ENCODE measurements around the gene UBA6. TPM values are rescaled to one million over a fixed set of nuclear protein-coding genes. Genes with fewer than 3 reads are reported as not detected.

Gene UBA6
- total RNA-seq, 2 donors from 2014 or later, result 28.3 to 94.5 TPM

- no peaks in the 10 kb centered on the region for H3K9me3 ChIP-seq
- H3K27ac ChIP-seq, result no peak overlapping the region
- no peaks in the 10 kb centered on the region for H3K27me3 ChIP-seq (replicated peaks; ENCODE audit: insufficient read depth)
- no peak overlapping the region for H3K4me3 ChIP-seq
- no peak for ATAC-seq (ENCODE audit: insufficient number of reproducible peaks, low FRiP score, low read depth)
- H3K4me1 ChIP-seq (ENCODE audit: control insufficient read depth in 1 of 2, low read depth in 2 of 2), result no peaks in the 10 kb centered on the region
- no peaks in the 10 kb centered on the region for H3K36me3 ChIP-seq
- no peak for DNase-seq (ENCODE audit: low spot score)
- TF ChIP-seq CTCF (IDR thresholded peaks at IDR 0.05), result no peak
These were observed 97.0 kb downstream of the UBA6 start for GRCh38 chr4:67604029-67604381.

GRCh38 chr4:67603310-67604028 is 97.5 kb downstream of the UBA6 start:
- Histone ChIP-seq H3K36me3 (no peaks in the 10 kb centered on the region), H3K27me3 (replicated peaks; ENCODE audit: insufficient read depth) (no peaks in the 10 kb centered on the region), H3K9me3 (no peaks in the 10 kb centered on the region), H3K4me3 (no peak overlapping the region), H3K27ac (no peak overlapping the region), H3K4me1 (ENCODE audit: control insufficient read depth in 1 of 2, low read depth in 2 of 2) (no peaks in the 10 kb centered on the region)
- ATAC-seq (ENCODE audit: insufficient number of reproducible peaks, low FRiP score, low read depth) (no peak), DNase-seq (ENCODE audit: low spot score) (no peak)
- TF ChIP-seq CTCF (IDR thresholded peaks at IDR 0.05), result no peak

- ATAC-seq (ENCODE audit: insufficient number of reproducible peaks, low FRiP score, low read depth) (no peak), DNase-seq (ENCODE audit: low spot score) (no peak)
- TF ChIP-seq CTCF (IDR thresholded peaks at IDR 0.05), result no peak
- Histone ChIP-seq H3K4me1 (ENCODE audit: control insufficient read depth in 1 of 2, low read depth in 2 of 2) (no peaks in the 10 kb centered on the region), H3K27ac (no peak overlapping the region), H3K9me3 (no peaks in the 10 kb centered on the region), H3K36me3 (no peaks in the 10 kb centered on the region), H3K4me3 (no peak overlapping the region), H3K27me3 (replicated peaks; ENCODE audit: insufficient read depth) (no peaks in the 10 kb centered on the region)
These were observed 107.2 kb downstream of the UBA6 start for GRCh38 chr4:67593741-67594175.

- Histone ChIP-seq H3K27me3 (replicated peaks; ENCODE audit: insufficient read depth) (no peaks in the 10 kb centered on the region), H3K4me3 (no peak overlapping the region), H3K36me3 (no peaks in the 10 kb centered on the region), H3K27ac (no peak overlapping the region), H3K9me3 (no peaks in the 10 kb centered on the region), H3K4me1 (ENCODE audit: control insufficient read depth in 1 of 2, low read depth in 2 of 2) (no peaks in the 10 kb centered on the region)
- no peak for ATAC-seq (ENCODE audit: insufficient number of reproducible peaks, low FRiP score, low read depth)
- DNase-seq (ENCODE audit: low spot score), result no peak
- TF ChIP-seq CTCF (IDR thresholded peaks at IDR 0.05), result no peak
These were observed 113.8 kb downstream of the UBA6 start for GRCh38 chr4:67587156-67587555.

- ATAC-seq (ENCODE audit: insufficient number of reproducible peaks, low FRiP score, low read depth) (no peak), DNase-seq (ENCODE audit: low spot score) (no peak)
- Histone ChIP-seq H3K36me3 (no peaks in the 10 kb centered on the region), H3K9me3 (no peaks in the 10 kb centered on the region), H3K27ac (no peak overlapping the region), H3K4me1 (ENCODE audit: control insufficient read depth in 1 of 2, low read depth in 2 of 2) (no peaks in the 10 kb centered on the region), H3K27me3 (replicated peaks; ENCODE audit: insufficient read depth) (no peaks in the 10 kb centered on the region), H3K4me3 (no peak overlapping the region)
- no peak for TF ChIP-seq CTCF (IDR thresholded peaks at IDR 0.05)
These were observed 116.5 kb downstream of the UBA6 start for GRCh38 chr4:67584496-67584895.
